Ishikawa (cell line): ENCODE measurements around the gene NSUN6.

Experiments used
- EGR1 ChIP-seq: IDR thresholded peaks from 2 replicates; pipeline ENCODE4 v1.6.1; 2012
- EP300 ChIP-seq: IDR thresholded peaks from 2 replicates; pipeline ENCODE4 v1.6.1; 2012; ENCODE audit warnings: borderline replicate concordance
- FOXM1 ChIP-seq: IDR thresholded peaks from 2 replicates; pipeline ENCODE4 v1.6.1; 2012; ENCODE audit warnings: low read depth, borderline replicate concordance
- MAX ChIP-seq: IDR thresholded peaks from 2 replicates; pipeline ENCODE4 v1.6.1; 2012
- NFIC ChIP-seq: IDR thresholded peaks from 2 replicates; pipeline ENCODE4 v1.6.1; 2012
- RAD21 ChIP-seq: IDR thresholded peaks from 2 replicates; pipeline ENCODE4 v1.6.1; 2012; ENCODE audit warnings: low read depth
- REST ChIP-seq: IDR thresholded peaks from 2 replicates; pipeline ENCODE4 v1.6.1; 2012; ENCODE audit warnings: low read depth, mild to moderate bottlenecking
- TAF1 ChIP-seq: IDR thresholded peaks from 2 replicates; pipeline ENCODE4 v1.6.1; 2012; ENCODE audit warnings: low read depth, mild to moderate bottlenecking
- TCF12 ChIP-seq: IDR thresholded peaks from 2 replicates; pipeline ENCODE4 v1.6.1; 2012; ENCODE audit warnings: low read depth
- USF1 ChIP-seq: IDR thresholded peaks from 2 replicates; pipeline ENCODE4 v1.6.1; 2012
- YY1 ChIP-seq: IDR thresholded peaks from 2 replicates; pipeline ENCODE4 v1.6.1; 2012; ENCODE audit warnings: low read depth
- ZBTB7A ChIP-seq: IDR thresholded peaks from 2 replicates; pipeline ENCODE4 v1.6.1; 2012; ENCODE audit warnings: low read depth

GRCh38 chr10:18675086-18675801, 23.9 kb upstream of the NSUN6 start:
- TF ChIP-seq EGR1 (no peak), REST (no peak), RAD21 (no peak), NFIC (no peak), EP300 (no peak), YY1 (no peak), TAF1 (no peak), MAX (no peak), USF1 (no peak), FOXM1 (no peak), TCF12 (no peak), ZBTB7A (no peak)
